ENCODE data around the gene CYP4A22.
A peak's percentile ranks its signal among the peaks of the same experiment; 100 is the strongest.
"Not testable (repeated sequence)": the region's sequence is repeated elsewhere in the genome, so short reads cannot be mapped to it uniquely, and the experiment has no call there.

CYP4A22 gene

GRCh38 chr1:47157957-47158356, 20.7 kb downstream of the CYP4A22 start:
- DNase-seq (ENCODE audit: low spot score): not testable (repeated sequence)

- DNase-seq (ENCODE audit: low spot score): no peak
Observed at GRCh38 chr1:47160716-47161115, 23.5 kb downstream of the CYP4A22 start.

GRCh38 chr1:47161298-47162040, 24.2 kb downstream of the CYP4A22 start:
- DNase-seq (ENCODE audit: low spot score): no peak

- no peak for DNase-seq (ENCODE audit: low spot score)
Observed at GRCh38 chr1:47164552-47164951, 27.3 kb downstream of the CYP4A22 start.

- DNase-seq (ENCODE audit: low spot score): no peak
Observed at GRCh38 chr1:47172782-47173181, 35.5 kb downstream of the CYP4A22 start.

GRCh38 chr1:47174656-47175020, 37.4 kb downstream of the CYP4A22 start:
- DNase-seq (ENCODE audit: low spot score): peak; percentile 3

GRCh38 chr1:47175227-47175934, 38.1 kb downstream of the CYP4A22 start:
- DNase-seq (ENCODE audit: low spot score): peak; percentile 80

GRCh38 chr1:47178020-47178419, 40.8 kb downstream of the CYP4A22 start:
- DNase-seq (ENCODE audit: low spot score): no peak

GRCh38 chr1:47178654-47179016, 41.4 kb downstream of the CYP4A22 start:
- DNase-seq (ENCODE audit: low spot score): no peak

GRCh38 chr1:47179017-47179987, 42.1 kb downstream of the CYP4A22 start:
- peak; percentile 90 for DNase-seq (ENCODE audit: low spot score)

GRCh38 chr1:47179988-47180563, 42.8 kb downstream of the CYP4A22 start:
- DNase-seq (ENCODE audit: low spot score): no peak

- no peak for DNase-seq (ENCODE audit: low spot score)
Observed at GRCh38 chr1:47180603-47181094, 43.4 kb downstream of the CYP4A22 start.

GRCh38 chr1:47181095-47181954, 44.1 kb downstream of the CYP4A22 start:
- no peak for DNase-seq (ENCODE audit: low spot score)

GRCh38 chr1:47181955-47182675, 44.9 kb downstream of the CYP4A22 start:
- DNase-seq (ENCODE audit: low spot score): no peak

GRCh38 chr1:47182676-47183235, 45.5 kb downstream of the CYP4A22 start:
- DNase-seq (ENCODE audit: low spot score): no peak

- DNase-seq (ENCODE audit: low spot score): no peak
Observed at GRCh38 chr1:47183308-47184089, 46.3 kb downstream of the CYP4A22 start.

GRCh38 chr1:47184090-47184821, 47.0 kb downstream of the CYP4A22 start:
- DNase-seq (ENCODE audit: low spot score): no peak
